PC-3 (cell line): ENCODE measurements around the gene MGAT4A. TPM values are rescaled to one million over a fixed set of nuclear protein-coding genes. Genes with fewer than 3 reads are reported as not detected.

Experiments
- ATAC-seq: fragments of 200-7000 bp; cut with Tn5 transposase; 2 replicates; pipeline ENCODE4 v1.9.1; 2020; ENCODE audit warnings: mild to moderate bottlenecking, moderate library complexity
- BruUV-seq: library from RNA; stranded (reverse); fragments of 400-500 nt; replicated peaks from 2 replicates; lab custom pipeline; 2021; lab: Mats Ljungman, UMichigan
- CTCF ChIA-PET: fragments of 300-600 bp; sonication (Branson Sonifier 250); formaldehyde crosslinking; loops from one replicate; lab custom pipeline; 2022; ENCODE audit warnings: antibody characterized with exemption; lab: Charles Lee
- POLR2A ChIA-PET: fragments of 300-600 bp; sonication (Branson Sonifier 250); formaldehyde crosslinking; loops from one replicate; lab custom pipeline; 2022; ENCODE audit warnings: antibody characterized with exemption; ENCODE audit not compliant: unreplicated experiment; lab: Charles Lee
- DNase-seq: peaks from one replicate; pipeline ENCODE4 v3.0.0-alpha.2; 2015
- H2AFZ ChIP-seq: fragments of 300-600 bp; sonication (generic); 2 replicates; pipeline ENCODE4 v1.6.0; 2016; ENCODE audit warnings: antibody characterized with exemption, low read length
- H3F3A ChIP-seq: fragments of 300-600 bp; sonication (generic); one replicate; pipeline ENCODE4 v1.6.0; 2017; ENCODE audit warnings: antibody characterized with exemption, low read length, control low read depth, mild to moderate bottlenecking; ENCODE audit not compliant: unreplicated experiment
- H3K27ac ChIP-seq: fragments of 300-600 bp; sonication (generic); 2 replicates; pipeline ENCODE4 v1.5.1; 2016; ENCODE audit warnings: mild to moderate bottlenecking, low read length
- H3K27me3 ChIP-seq: fragments of 300-600 bp; sonication (generic); 2 replicates; pipeline ENCODE4 v1.6.1; 2016; ENCODE audit warnings: low read length, mixed read lengths
- H3K36me3 ChIP-seq: fragments of 300-600 bp; sonication (generic); 2 replicates; pipeline ENCODE4 v1.6.1; 2016; ENCODE audit warnings: low read depth, mixed run types, low read length, mixed read lengths
- H3K4me1 ChIP-seq: fragments of 300-600 bp; sonication (generic); 2 replicates; pipeline ENCODE4 v1.5.1; 2016; ENCODE audit warnings: low read length; ENCODE audit not compliant: insufficient read depth
- H3K4me2 ChIP-seq: fragments of 300-600 bp; sonication (generic); 2 replicates; pipeline ENCODE4 v1.6.0; 2016; ENCODE audit warnings: low read length
- H3K4me3 ChIP-seq: fragments of 300-600 bp; sonication (generic); 2 replicates; pipeline ENCODE4 v1.5.1; 2016; ENCODE audit warnings: mild to moderate bottlenecking, low read length, mixed read lengths
- H3K79me2 ChIP-seq: fragments of 300-600 bp; sonication (generic); 2 replicates; pipeline ENCODE4 v1.6.1; 2017; ENCODE audit warnings: low read length, mixed read lengths
- H3K9ac ChIP-seq: fragments of 300-600 bp; sonication (generic); 2 replicates; pipeline ENCODE4 v1.6.0; 2016; ENCODE audit warnings: mild to moderate bottlenecking, low read length
- H3K9me2 ChIP-seq: fragments of 300-600 bp; sonication (generic); replicated peaks from 2 replicates; pipeline ENCODE4 v1.6.1; 2016; ENCODE audit warnings: mixed run types, low read length, mixed read lengths
- H3K9me3 ChIP-seq: fragments of 300-600 bp; sonication (generic); 2 replicates; pipeline ENCODE4 v1.6.1; 2016; ENCODE audit warnings: low read length, mixed read lengths
- H4K20me1 ChIP-seq: fragments of 300-600 bp; sonication (generic); 2 replicates; pipeline ENCODE4 v1.6.1; 2016; ENCODE audit warnings: low read length, mixed read lengths
- CTCF ChIP-seq: fragments of 300-600 bp; sonication (generic); conservative IDR thresholded peaks from 2 replicates; pipeline ENCODE4 v1.5.1; 2017; ENCODE audit warnings: antibody characterized with exemption, low read depth, mild to moderate bottlenecking, low read length
- EZH2 ChIP-seq: fragments of 300-600 bp; sonication (generic); IDR thresholded peaks from one replicate; pipeline ENCODE4 v1.6.1; 2017; ENCODE audit warnings: antibody characterized with exemption, mild to moderate bottlenecking, low read length; ENCODE audit not compliant: unreplicated experiment
- EZH2phosphoT487 ChIP-seq: fragments of 300-600 bp; sonication (generic); IDR thresholded peaks from 2 replicates; pipeline ENCODE4 v1.6.1; 2018; ENCODE audit warnings: mild to moderate bottlenecking, antibody characterized with exemption, low read length, borderline replicate concordance
- intact Hi-C: fragments of 100-400 bp; cut with micrococcal nuclease; formaldehyde crosslinking; loops from 2 replicates; pipeline ENCODE4 v1.9.0; 2023
- total RNA-seq: library from RNA; depleted of rRNA; stranded (reverse); fragments of >200 nt; gene quantifications from 2 replicates; pipeline ENCODE4 v1.2.3, GENCODE V29; 2014

The MGAT4A gene
- total RNA-seq, 1 experiment from 2014 or later = 6.1 TPM

- H3K36me3 ChIP-seq = no peaks in the 10 kb centered on the region
- no peak for TF ChIP-seq EZH2
- no peak for TF ChIP-seq CTCF
- no peak for TF ChIP-seq EZH2phosphoT487
- H4K20me1 ChIP-seq = no peaks in the 10 kb centered on the region
- ATAC-seq (no peak), DNase-seq (no peak)
- H3K27ac ChIP-seq = no peak overlapping the region
- H3F3A ChIP-seq = no peaks in the 10 kb centered on the region
- no peak overlapping the region for H3K4me3 ChIP-seq
- H3K9ac ChIP-seq = no peak overlapping the region
- intact Hi-C loops = no loop called here
- ChIA-PET POLR2A (no interaction called here), CTCF (no interaction called here)
- no peak overlapping the region for H3K4me2 ChIP-seq
- no peaks in the 10 kb centered on the region for H3K79me2 ChIP-seq
- H3K27me3 ChIP-seq = no peaks in the 10 kb centered on the region
- no peaks in the 10 kb centered on the region for H3K9me3 ChIP-seq
- H3K9me2 ChIP-seq = no peaks in the 10 kb centered on the region
- no peak overlapping the region for H2AFZ ChIP-seq
- BruUV-seq = no TSS peak
- peaks cover 10% of the 10 kb centered on the region for H3K4me1 ChIP-seq
Measured at GRCh38 chr2:98711506-98711905, 19.4 kb downstream of the MGAT4A start.

GRCh38 chr2:98710734-98711133 is 20.2 kb downstream of the MGAT4A start:
- Histone ChIP-seq H3K9ac (no peak overlapping the region), H3F3A (no peaks in the 10 kb centered on the region), H3K27ac (no peak overlapping the region), H3K4me3 (no peak overlapping the region), H3K9me3 (no peaks in the 10 kb centered on the region), H3K27me3 (no peaks in the 10 kb centered on the region), H3K9me2 (no peaks in the 10 kb centered on the region), H4K20me1 (no peaks in the 10 kb centered on the region), H3K79me2 (no peaks in the 10 kb centered on the region), H3K4me1 (peaks cover 10% of the 10 kb centered on the region), H3K36me3 (no peaks in the 10 kb centered on the region), H2AFZ (no peak overlapping the region), H3K4me2 (no peak overlapping the region)
- BruUV-seq = no TSS peak
- DNase-seq (no peak), ATAC-seq (no peak)
- intact Hi-C loops = no loop called here
- POLR2A ChIA-PET = no interaction called here
- CTCF ChIA-PET = no interaction called here
- no peak for TF ChIP-seq EZH2
- TF ChIP-seq CTCF = no peak
- no peak for TF ChIP-seq EZH2phosphoT487

GRCh38 chr2:98709535-98709934 is 21.4 kb downstream of the MGAT4A start:
- Histone ChIP-seq H4K20me1 (no peaks in the 10 kb centered on the region), H3K4me1 (peaks cover 10% of the 10 kb centered on the region), H2AFZ (no peak overlapping the region), H3K36me3 (no peaks in the 10 kb centered on the region), H3K9me2 (no peaks in the 10 kb centered on the region), H3K27me3 (no peaks in the 10 kb centered on the region), H3K79me2 (no peaks in the 10 kb centered on the region), H3K9me3 (no peaks in the 10 kb centered on the region), H3K9ac (no peak overlapping the region), H3K4me3 (no peak overlapping the region), H3K4me2 (no peak overlapping the region), H3K27ac (no peak overlapping the region), H3F3A (no peaks in the 10 kb centered on the region)
- CTCF ChIA-PET = no interaction called here
- intact Hi-C loops = no loop called here
- TF ChIP-seq EZH2 (no peak), EZH2phosphoT487 (no peak), CTCF (no peak)
- DNase-seq = no peak
- POLR2A ChIA-PET = no interaction called here
- ATAC-seq = no peak
- no TSS peak for BruUV-seq
